Measurements from ENCODE around the gene ESYT2. TPM values are rescaled to one million over a fixed set of nuclear protein-coding genes. Genes with fewer than 3 reads are reported as not detected.
A peak's percentile ranks its signal among the peaks of the same experiment; 100 is the strongest.

ESYT2 gene
- total and polyA plus RNA-seq, 9 of the 15 experiments (the other 6 are each of a cell fraction or from before 2014, with no cell fraction given) = 5.8 to 86.9 (median 64.7) TPM

- TF ChIP-seq, protein P1, sequence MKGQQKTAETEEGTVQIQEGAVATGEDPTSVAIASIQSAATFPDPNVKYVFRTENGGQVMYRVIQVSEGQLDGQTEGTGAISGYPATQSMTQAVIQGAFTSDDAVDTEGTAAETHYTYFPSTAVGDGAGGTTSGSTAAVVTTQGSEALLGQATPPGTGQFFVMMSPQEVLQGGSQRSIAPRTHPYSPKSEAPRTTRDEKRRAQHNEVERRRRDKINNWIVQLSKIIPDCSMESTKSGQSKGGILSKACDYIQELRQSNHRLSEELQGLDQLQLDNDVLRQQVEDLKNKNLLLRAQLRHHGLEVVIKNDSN (CRISPR knock-in tag; IDR thresholded peaks at IDR 0.05) = peak; percentile 50
- TF ChIP-seq, protein P2, sequence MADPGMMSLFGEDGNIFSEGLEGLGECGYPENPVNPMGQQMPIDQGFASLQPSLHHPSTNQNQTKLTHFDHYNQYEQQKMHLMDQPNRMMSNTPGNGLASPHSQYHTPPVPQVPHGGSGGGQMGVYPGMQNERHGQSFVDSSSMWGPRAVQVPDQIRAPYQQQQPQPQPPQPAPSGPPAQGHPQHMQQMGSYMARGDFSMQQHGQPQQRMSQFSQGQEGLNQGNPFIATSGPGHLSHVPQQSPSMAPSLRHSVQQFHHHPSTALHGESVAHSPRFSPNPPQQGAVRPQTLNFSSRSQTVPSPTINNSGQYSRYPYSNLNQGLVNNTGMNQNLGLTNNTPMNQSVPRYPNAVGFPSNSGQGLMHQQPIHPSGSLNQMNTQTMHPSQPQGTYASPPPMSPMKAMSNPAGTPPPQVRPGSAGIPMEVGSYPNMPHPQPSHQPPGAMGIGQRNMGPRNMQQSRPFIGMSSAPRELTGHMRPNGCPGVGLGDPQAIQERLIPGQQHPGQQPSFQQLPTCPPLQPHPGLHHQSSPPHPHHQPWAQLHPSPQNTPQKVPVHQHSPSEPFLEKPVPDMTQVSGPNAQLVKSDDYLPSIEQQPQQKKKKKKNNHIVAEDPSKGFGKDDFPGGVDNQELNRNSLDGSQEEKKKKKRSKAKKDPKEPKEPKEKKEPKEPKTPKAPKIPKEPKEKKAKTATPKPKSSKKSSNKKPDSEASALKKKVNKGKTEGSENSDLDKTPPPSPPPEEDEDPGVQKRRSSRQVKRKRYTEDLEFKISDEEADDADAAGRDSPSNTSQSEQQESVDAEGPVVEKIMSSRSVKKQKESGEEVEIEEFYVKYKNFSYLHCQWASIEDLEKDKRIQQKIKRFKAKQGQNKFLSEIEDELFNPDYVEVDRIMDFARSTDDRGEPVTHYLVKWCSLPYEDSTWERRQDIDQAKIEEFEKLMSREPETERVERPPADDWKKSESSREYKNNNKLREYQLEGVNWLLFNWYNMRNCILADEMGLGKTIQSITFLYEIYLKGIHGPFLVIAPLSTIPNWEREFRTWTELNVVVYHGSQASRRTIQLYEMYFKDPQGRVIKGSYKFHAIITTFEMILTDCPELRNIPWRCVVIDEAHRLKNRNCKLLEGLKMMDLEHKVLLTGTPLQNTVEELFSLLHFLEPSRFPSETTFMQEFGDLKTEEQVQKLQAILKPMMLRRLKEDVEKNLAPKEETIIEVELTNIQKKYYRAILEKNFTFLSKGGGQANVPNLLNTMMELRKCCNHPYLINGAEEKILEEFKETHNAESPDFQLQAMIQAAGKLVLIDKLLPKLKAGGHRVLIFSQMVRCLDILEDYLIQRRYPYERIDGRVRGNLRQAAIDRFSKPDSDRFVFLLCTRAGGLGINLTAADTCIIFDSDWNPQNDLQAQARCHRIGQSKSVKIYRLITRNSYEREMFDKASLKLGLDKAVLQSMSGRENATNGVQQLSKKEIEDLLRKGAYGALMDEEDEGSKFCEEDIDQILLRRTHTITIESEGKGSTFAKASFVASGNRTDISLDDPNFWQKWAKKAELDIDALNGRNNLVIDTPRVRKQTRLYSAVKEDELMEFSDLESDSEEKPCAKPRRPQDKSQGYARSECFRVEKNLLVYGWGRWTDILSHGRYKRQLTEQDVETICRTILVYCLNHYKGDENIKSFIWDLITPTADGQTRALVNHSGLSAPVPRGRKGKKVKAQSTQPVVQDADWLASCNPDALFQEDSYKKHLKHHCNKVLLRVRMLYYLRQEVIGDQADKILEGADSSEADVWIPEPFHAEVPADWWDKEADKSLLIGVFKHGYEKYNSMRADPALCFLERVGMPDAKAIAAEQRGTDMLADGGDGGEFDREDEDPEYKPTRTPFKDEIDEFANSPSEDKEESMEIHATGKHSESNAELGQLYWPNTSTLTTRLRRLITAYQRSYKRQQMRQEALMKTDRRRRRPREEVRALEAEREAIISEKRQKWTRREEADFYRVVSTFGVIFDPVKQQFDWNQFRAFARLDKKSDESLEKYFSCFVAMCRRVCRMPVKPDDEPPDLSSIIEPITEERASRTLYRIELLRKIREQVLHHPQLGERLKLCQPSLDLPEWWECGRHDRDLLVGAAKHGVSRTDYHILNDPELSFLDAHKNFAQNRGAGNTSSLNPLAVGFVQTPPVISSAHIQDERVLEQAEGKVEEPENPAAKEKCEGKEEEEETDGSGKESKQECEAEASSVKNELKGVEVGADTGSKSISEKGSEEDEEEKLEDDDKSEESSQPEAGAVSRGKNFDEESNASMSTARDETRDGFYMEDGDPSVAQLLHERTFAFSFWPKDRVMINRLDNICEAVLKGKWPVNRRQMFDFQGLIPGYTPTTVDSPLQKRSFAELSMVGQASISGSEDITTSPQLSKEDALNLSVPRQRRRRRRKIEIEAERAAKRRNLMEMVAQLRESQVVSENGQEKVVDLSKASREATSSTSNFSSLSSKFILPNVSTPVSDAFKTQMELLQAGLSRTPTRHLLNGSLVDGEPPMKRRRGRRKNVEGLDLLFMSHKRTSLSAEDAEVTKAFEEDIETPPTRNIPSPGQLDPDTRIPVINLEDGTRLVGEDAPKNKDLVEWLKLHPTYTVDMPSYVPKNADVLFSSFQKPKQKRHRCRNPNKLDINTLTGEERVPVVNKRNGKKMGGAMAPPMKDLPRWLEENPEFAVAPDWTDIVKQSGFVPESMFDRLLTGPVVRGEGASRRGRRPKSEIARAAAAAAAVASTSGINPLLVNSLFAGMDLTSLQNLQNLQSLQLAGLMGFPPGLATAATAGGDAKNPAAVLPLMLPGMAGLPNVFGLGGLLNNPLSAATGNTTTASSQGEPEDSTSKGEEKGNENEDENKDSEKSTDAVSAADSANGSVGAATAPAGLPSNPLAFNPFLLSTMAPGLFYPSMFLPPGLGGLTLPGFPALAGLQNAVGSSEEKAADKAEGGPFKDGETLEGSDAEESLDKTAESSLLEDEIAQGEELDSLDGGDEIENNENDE (IDR thresholded peaks at IDR 0.05; ENCODE audit: low read depth, low read length) = peak; percentile 58
- 0 out of 2 replicates have a peak, but pooled peaks have one; percentile 19 for TF ChIP-seq KAT7 (CRISPR knock-in tag; IDR thresholded peaks at IDR 0.05; ENCODE audit: borderline replicate concordance)
- TF ChIP-seq MCM5 (IDR thresholded peaks at IDR 0.05; ENCODE audit: low read depth) = no peak
- no peak for TF ChIP-seq FIP1L1 (IDR thresholded peaks at IDR 0.05; ENCODE audit: low read depth, low read length, poor library complexity, severe bottlenecking)
- TF ChIP-seq FOSL1 (tag; conservative IDR thresholded peaks at IDR 0.05) = peak; percentile 91
- no peak for TF ChIP-seq ZNF174 (CRISPR knock-in tag; IDR thresholded peaks at IDR 0.05)
- TF ChIP-seq SIRT6 (IDR thresholded peaks at IDR 0.05; ENCODE audit: low read depth, low read length) = no peak
- TF ChIP-seq DMBX1 (CRISPR knock-in tag; IDR thresholded peaks at IDR 0.05; ENCODE audit: borderline replicate concordance) = 0 out of 2 replicates have a peak, but pooled peaks have one; percentile 44
- TF ChIP-seq SMAD4 (CRISPR knock-in tag; conservative IDR thresholded peaks at IDR 0.05) = peak; percentile 66
- TF ChIP-seq, protein P3, sequence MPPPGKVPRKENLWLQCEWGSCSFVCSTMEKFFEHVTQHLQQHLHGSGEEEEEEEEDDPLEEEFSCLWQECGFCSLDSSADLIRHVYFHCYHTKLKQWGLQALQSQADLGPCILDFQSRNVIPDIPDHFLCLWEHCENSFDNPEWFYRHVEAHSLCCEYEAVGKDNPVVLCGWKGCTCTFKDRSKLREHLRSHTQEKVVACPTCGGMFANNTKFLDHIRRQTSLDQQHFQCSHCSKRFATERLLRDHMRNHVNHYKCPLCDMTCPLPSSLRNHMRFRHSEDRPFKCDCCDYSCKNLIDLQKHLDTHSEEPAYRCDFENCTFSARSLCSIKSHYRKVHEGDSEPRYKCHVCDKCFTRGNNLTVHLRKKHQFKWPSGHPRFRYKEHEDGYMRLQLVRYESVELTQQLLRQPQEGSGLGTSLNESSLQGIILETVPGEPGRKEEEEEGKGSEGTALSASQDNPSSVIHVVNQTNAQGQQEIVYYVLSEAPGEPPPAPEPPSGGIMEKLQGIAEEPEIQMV (tag; conservative IDR thresholded peaks at IDR 0.05; ENCODE audit: low read depth) = no peak
- TF ChIP-seq TARDBP (IDR thresholded peaks at IDR 0.05) = no peak; the same call in 1 of the 2 replicates
- peak; percentile 83 for TF ChIP-seq ZBTB17 (CRISPR knock-in tag; IDR thresholded peaks at IDR 0.05)
These were observed 10.7 kb downstream of the ESYT2 start (continued) for GRCh38 chr7:158818325-158819213.

Measured in K562 (cell line).